NK-92 (cell line): Measurements from ENCODE around the gene MGAT5B.
"Not testable (repeated sequence)": the region's sequence is repeated elsewhere in the genome, so short reads cannot be mapped to it uniquely, and the experiment has no call there.

Source experiments
- DNase-seq: peaks from one replicate; lab custom pipeline; 2025; ENCODE audit not compliant: unreplicated experiment; lab: John Stamatoyannopoulos, UW

The MGAT5B gene

GRCh38 chr17:76972046-76972641, 103.9 kb downstream of the MGAT5B start:
- DNase-seq: no peak

- DNase-seq: no peak
Observed at GRCh38 chr17:76973040-76973439, 104.8 kb downstream of the MGAT5B start.

GRCh38 chr17:76974721-76975120, 106.5 kb downstream of the MGAT5B start:
- no peak for DNase-seq

DNA sequence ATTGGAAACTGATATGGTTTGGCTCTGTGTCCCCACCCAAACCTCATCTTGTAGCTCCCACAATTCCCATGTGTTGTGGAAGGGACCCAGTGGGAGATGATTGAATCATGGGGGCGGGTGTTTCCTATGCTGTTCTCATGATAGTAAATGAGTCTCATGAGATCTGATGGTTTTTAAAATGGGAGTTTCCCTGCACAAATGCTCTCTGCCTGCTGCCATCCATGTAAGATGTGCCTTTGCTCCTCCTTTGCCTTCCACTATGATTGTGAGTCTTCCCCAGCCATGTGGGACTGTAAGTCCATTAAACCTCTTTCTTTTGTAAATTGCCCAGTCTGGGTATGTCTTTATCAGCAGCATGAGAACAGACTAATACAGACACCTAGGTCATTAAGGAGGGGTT, 109.8 kb downstream of the MGAT5B start:
- not testable (repeated sequence) for DNase-seq

DNA sequence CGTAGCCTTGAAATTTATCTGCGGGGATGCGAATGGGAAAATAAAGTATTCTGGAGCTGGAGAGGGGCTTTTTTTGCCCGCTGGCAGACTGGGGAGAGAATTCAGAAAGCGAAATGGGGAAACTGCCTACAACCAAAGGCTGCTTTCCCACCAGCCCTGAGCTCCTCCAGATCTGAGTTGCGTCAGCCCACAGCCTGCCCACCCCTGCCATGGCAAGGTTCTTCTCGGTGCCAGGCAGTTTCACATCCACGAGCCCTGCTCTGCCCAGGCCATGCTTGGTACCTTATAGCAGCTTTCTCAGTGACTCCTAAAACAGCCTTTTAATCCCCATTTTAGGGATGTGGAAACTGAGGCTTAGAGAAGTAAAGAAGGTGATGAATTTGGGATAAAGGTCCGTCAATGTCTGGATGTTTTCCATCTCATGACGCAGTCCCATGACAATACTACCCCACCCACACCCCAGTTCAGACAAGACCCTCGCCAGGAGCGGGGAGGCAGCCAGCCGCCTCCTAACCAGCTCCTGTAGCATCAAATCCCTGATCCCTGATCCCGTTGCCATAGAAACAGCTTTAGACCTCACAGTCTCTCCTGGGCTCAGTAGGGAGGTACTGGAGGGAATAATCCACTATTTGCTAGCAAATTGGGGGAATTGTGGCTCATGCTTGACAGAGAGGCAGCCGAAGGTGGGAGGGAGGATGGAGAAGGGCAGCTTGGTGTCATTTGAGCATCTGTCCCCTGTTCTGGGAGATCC, 113.5 kb downstream of the MGAT5B start:
- no peak for DNase-seq

DNA sequence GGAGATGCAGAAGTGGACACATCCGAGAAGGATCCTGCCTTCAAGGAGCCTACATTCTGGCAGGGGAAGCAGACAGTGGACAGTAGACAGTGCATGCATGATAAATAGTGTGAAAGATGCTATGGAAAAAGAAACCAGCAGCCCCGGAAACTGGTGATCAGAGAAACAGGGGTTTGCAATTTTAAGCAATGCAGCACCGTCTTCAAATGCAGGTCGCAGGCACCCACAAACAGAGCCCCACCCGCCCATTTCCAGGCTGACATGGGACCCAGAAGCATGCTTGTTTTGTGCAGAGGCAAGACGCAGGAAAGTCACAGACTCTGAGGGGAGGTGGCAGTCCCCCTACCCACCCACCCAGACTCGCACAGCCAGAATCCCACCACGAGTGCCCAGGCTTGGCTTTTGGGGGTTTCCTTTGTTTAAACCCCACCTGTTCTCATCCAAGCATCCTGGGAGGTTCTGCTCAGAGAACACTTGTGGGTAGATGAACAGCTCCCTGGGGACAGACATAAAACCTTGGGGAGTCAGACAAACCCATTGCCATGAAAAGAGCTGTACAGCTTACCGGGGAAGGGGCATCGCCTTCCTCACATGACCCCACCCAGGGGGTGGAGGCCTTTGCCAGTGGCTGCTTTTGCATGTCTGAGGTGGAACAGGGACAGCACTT, 114.3 kb downstream of the MGAT5B start:
- no peak for DNase-seq

DNA sequence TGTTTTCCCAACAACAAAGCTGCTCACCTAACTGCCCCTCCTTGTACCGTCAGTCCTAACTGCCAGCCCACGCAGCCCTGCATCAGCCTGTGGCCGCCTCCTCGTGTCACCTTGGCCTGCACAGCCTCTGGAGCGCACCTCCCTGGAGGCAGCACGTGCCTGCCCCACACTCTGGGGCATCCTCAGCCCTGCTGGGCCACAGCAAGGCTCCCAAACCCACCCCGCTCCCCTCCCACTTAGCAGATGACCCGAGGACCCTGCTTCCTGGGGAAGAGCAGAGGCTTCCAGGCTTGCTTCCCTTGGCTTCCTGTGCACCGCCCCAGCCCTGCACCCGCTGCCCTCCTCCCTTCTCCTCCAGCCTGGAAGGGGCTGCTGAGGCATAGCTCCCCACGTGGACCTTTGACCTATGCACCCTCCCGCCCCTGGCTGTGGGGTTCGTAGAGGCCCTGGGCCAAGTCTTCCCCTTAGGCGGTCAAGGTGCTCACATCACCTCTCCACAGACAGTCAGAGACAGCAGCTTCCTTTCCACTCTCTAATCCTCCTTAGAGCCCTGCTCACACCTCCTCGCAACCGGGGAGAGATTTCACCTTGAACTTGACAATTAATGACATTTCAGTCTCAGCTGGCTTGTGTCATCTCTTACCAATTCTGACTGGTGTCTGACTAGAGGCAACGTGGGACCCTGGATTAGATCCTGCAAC, 115.0 kb downstream of the MGAT5B start:
- DNase-seq: no peak

- DNase-seq: no peak
Observed at GRCh38 chr17:76986365-76986764, 118.2 kb downstream of the MGAT5B start.

GRCh38 chr17:76987486-76988093, 119.4 kb downstream of the MGAT5B start:
- DNase-seq: no peak

- no peak for DNase-seq
Observed at GRCh38 chr17:76988796-76989195, 120.6 kb downstream of the MGAT5B start.

DNA sequence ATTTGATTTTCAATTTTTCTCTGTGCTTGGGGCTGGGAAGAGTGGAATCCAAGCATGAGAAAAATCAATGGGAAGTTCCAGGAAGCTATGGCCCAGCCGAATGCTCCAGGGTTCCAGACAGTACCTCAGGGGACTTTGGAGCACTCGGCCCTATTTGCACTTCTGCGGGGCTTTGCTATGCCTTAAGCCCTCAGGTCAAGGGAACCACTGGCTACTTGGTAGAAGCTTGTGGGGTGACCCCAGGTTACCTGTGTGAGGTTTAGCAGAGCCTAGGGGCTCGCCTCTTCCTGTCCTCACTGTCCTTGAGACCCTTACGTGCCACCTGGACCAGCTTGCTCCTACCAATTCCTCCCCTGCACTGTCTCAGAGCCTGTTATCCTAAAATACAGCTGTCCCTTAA, 121.3 kb downstream of the MGAT5B start:
- no peak for DNase-seq

GRCh38 chr17:76992891-76993290, 124.7 kb downstream of the MGAT5B start:
- no peak for DNase-seq

- DNase-seq: no peak
Observed at GRCh38 chr17:76993651-76994050, 125.4 kb downstream of the MGAT5B start.

GRCh38 chr17:76994237-76994637, 126.0 kb downstream of the MGAT5B start:
- no peak for DNase-seq

DNA sequence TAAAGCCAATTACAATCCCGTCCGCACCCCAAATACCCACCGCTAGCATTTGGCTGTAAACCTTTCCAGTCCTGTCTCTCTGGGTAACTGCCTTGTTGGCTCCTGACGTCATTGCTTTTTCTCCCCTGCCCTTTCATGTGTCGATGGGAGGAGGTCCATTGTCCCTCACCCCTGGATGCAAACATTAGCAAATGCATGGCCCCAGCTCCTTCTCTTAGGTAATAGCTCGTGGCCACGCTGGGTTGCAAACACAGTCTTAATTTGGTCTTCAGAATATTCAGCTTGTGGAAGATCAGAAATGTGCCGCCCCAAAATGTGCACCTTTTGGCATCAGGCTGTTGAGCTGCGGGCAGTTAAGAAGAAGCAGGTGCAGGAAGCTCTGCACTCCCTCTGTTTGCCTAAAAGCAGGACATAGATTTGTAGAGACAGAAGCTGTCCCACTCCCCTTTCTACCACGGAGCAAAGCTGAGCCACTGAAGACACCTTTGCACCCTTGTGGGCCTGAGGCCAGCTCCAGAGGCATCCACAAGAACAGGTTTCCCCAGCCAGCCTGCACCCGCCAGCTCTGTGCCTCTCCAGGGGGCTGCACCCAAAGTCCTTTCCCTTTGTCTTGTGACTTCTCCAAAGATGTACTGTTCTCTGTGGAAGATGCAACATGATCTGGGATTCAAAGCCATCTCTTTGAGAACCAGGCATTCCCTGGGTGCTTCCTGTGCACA, 127.3 kb downstream of the MGAT5B start:
- DNase-seq: no peak

GRCh38 chr17:76996741-76997694, 128.8 kb downstream of the MGAT5B start:
- DNase-seq: no peak

GRCh38 chr17:76997981-76998531, 129.9 kb downstream of the MGAT5B start:
- no peak for DNase-seq

DNA sequence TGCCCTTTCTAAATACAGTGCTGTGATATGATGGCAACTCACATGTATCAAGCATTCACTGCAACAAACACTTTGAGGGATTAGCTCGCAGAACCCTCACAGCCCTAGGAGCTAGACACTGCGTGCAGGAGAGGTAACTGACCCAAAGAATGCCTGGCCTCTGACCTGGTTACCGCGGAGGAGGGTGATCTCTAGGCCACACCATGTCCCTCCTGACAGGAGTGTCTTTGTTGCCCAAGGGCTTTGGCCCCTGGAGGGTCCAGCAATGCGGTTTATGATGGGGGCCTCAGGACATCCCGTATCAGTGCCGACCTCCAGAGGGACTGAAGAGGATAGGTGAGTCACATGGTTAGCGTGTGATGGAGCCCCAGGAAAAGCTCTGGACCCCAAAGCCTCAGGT, 130.6 kb downstream of the MGAT5B start:
- DNase-seq: no peak
